Prostate gland (tissue), 2 donors: ENCODE measurements around the gene UBE2D2.

Experiments
- POLR2A ChIP-seq: fragments of 450-650 bp; IDR thresholded peaks from one replicate; pipeline ENCODE4 v1.6.1; 2016; ENCODE audit warnings: antibody characterized with exemption, mild to moderate bottlenecking
- TF ChIP-seq, protein P1 (sequence below), 4 experiments: fragments of 200-600 bp in 2 of 4; fragments of 450-650 bp in 2 of 4; sonication (generic) in 2 of 4; IDR thresholded peaks; 1 replicate in 3 of 4; 2 replicates in 1 of 4; pipeline ENCODE4 v1.5.1; 2016 to 2019; ENCODE audit warnings: antibody characterized with exemption in 4 of 4, mild to moderate bottlenecking in 2 of 4, moderate library complexity in 2 of 4

DNA sequence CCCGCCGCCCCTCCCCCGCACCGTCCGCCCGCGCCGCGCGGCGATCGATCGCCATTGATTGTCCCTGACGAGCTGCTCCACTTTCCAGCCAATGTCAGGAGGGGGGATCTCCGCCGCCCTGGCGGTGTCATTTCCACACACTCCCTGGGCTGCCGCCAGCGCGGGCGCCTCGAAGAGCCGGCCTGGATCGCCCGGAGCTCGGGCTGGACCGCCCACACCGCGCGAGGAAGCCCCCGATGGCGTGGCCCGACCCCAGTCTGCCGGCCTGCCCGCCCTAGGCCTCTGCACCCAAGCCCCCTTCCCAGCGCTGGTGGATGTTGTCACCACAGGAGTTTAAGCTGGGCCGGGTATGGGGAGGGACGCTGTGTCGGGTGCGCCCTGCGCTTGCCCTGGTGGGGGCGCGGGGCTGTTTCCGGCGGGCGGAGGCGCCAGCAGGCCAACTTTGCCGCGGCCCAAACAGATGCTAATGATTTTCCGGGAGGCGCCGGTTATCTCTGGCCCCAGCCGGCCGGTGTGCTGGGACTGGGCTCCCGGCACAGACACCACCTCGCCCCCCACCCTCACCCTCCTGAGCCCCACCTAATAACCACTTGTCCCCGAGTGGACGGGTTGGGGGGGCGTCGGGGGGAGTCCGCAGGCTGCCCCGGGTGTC, 76.4 kb downstream of the UBE2D2 start:
- TF ChIP-seq, protein P1, sequence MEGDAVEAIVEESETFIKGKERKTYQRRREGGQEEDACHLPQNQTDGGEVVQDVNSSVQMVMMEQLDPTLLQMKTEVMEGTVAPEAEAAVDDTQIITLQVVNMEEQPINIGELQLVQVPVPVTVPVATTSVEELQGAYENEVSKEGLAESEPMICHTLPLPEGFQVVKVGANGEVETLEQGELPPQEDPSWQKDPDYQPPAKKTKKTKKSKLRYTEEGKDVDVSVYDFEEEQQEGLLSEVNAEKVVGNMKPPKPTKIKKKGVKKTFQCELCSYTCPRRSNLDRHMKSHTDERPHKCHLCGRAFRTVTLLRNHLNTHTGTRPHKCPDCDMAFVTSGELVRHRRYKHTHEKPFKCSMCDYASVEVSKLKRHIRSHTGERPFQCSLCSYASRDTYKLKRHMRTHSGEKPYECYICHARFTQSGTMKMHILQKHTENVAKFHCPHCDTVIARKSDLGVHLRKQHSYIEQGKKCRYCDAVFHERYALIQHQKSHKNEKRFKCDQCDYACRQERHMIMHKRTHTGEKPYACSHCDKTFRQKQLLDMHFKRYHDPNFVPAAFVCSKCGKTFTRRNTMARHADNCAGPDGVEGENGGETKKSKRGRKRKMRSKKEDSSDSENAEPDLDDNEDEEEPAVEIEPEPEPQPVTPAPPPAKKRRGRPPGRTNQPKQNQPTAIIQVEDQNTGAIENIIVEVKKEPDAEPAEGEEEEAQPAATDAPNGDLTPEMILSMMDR (IDR thresholded peaks at IDR 0.05), result peak in 3 of 4 experiments; percentile 20 to 57 (median 42)
- peak; percentile 22 for TF ChIP-seq POLR2A
